GM20000 (cell line): ENCODE data around the gene ANXA6.

Experiments used
- DNase-seq: peaks from one replicate; pipeline ENCODE4 v3.0.0; 2012; ENCODE audit warnings: low spot score
- TF ChIP-seq, protein P1 (sequence below): IDR thresholded peaks from 2 replicates; pipeline ENCODE4 v1.5.1; 2012; ENCODE audit warnings: mild to moderate bottlenecking, control low read depth; ENCODE audit errors: extremely low read depth, missing control alignments

The ANXA6 gene

DNA sequence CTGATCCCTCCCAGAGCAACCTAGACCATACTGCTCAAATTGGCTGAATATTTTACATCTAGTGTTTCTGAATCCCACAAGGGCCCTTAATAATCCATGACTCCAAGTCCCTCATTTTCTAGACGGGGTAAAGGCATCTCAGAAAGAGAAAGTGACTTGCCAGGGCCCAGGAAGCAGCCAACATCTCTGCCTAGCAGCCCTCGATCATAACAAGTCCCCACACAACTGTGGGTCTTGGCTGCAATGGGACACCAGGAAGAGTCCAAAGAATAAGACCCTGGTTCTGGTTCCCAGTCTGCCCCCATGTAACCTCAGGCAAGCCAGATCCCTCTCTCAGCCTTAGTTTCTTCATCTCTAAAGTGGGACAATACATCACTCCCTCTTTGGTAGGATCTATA, 6.3 kb downstream of the ANXA6 start:
- DNase-seq = no peak
- TF ChIP-seq, protein P1, sequence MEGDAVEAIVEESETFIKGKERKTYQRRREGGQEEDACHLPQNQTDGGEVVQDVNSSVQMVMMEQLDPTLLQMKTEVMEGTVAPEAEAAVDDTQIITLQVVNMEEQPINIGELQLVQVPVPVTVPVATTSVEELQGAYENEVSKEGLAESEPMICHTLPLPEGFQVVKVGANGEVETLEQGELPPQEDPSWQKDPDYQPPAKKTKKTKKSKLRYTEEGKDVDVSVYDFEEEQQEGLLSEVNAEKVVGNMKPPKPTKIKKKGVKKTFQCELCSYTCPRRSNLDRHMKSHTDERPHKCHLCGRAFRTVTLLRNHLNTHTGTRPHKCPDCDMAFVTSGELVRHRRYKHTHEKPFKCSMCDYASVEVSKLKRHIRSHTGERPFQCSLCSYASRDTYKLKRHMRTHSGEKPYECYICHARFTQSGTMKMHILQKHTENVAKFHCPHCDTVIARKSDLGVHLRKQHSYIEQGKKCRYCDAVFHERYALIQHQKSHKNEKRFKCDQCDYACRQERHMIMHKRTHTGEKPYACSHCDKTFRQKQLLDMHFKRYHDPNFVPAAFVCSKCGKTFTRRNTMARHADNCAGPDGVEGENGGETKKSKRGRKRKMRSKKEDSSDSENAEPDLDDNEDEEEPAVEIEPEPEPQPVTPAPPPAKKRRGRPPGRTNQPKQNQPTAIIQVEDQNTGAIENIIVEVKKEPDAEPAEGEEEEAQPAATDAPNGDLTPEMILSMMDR = no peak

- DNase-seq = peak; percentile 52
Measured at GRCh38 chr5:151150471-151151262, 6.9 kb downstream of the ANXA6 start.

DNA sequence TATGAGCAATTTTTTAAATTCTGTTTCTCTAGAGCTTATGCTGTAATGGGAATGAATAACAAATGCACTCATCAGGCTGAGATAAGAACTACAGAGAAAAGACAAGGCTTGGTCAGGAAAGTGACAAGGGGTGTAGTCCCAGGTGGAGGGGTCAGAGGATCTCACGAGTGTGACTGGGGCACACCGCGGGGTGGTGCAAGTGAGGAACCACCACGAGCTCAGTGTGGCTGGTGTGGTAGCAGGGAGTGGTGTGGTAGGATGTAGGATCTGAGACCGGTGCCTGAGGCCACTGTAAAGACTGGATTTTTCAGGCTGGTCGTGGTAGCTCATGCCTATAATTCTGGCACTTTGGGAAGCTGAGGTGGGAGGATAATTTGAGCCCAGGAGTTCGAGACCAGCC, 9.0 kb downstream of the ANXA6 start:
- TF ChIP-seq, protein P1 = no peak
- no peak for DNase-seq

More at GRCh38 chr5:151150471-151151262, 6.9 kb downstream of the ANXA6 start:
- TF ChIP-seq, protein P1 = no peak

DNA sequence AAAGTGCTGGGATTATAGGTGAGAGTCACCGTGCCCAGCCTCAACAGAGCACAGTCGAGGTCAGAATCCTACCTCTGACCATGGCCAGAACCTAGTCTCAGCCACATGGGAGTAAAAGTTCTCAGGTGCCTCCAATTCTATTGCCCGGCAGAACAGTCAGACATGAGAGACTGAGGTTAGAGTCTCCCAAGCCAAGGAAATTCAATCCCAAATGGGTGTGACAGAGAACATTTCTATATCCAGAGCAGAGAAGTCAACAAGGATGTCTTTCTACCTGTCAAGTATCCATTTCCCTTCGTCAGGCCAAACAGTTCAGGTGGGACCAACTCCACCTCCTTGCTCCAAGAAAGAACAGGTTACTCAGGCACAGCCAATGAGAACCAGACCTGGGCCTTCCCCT, 10.5 kb downstream of the ANXA6 start:
- TF ChIP-seq, protein P1 = no peak
- DNase-seq = no peak

GRCh38 chr5:151146061-151146460, 11.5 kb downstream of the ANXA6 start:
- no peak for DNase-seq
- TF ChIP-seq, protein P1 = no peak

DNA sequence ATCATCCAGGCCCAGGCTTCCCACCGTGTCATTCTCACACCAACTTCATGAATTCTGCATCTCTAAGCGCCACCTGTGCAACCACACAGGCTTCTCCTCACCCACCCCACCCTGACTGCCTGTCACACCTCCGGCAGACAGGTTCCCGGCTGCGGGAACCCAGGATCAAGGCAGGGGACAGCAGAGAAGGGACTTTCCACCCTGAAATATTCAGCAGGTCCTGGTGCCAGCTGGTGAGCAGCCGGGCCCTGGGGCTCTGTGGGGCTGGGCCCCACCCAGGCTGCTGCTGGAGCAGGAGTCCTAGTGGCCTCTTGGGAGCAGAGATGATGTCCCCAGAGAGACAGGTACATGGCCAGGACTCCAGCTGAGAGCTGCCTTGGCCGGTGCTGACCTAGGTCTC, 12.7 kb downstream of the ANXA6 start:
- no peak for DNase-seq
- TF ChIP-seq, protein P1 = no peak

DNA sequence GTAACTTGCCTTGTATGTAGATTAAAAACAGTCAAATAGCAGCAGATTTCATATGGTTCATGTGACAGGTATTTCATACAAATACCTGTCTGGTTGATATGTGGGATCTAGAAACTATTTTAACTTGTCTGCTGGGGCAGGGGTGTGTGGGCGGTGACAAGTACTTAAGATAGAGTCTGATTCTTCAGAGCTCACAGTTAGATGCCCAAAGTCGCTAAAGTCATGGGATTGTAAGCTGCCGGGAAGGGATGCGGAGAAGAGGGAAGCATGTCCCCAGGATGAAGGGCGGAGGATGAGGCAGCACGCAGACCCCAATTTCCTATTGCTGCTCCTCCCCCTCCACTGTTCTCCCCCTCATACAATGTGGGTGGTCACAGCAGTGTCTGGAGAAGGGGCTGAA, 13.3 kb downstream of the ANXA6 start:
- TF ChIP-seq, protein P1 = no peak
- no peak for DNase-seq
